Left ventricle myocardium inferior (tissue), 1 donor: ENCODE measurements around the gene USP34. TPM values are rescaled to one million over a fixed set of nuclear protein-coding genes. Genes with fewer than 3 reads are reported as not detected.

Source experiments
- DNase-seq: peaks from one replicate; pipeline ENCODE4 v3.0.0-alpha.2; 2020
- H3K27ac ChIP-seq: fragments of 200-600 bp; replicated peaks from 2 replicates; pipeline ENCODE4 v1.8.0; 2021
- H3K27me3 ChIP-seq: fragments of 200-600 bp; 2 replicates; pipeline ENCODE4 v1.8.0; 2021; ENCODE audit warnings: low read depth
- H3K36me3 ChIP-seq: fragments of 200-600 bp; 2 replicates; pipeline ENCODE4 v1.8.0; 2021
- H3K4me1 ChIP-seq: fragments of 200-600 bp; 2 replicates; pipeline ENCODE4 v1.8.0; 2021
- H3K4me3 ChIP-seq: fragments of 200-600 bp; 2 replicates; pipeline ENCODE4 v1.8.0; 2021; ENCODE audit warnings: mild to moderate bottlenecking, moderate library complexity
- H3K9me3 ChIP-seq: fragments of 200-600 bp; replicated peaks from 2 replicates; pipeline ENCODE4 v1.8.0; 2021
- CTCF ChIP-seq: fragments of 200-600 bp; IDR thresholded peaks from 2 replicates; pipeline ENCODE4 v1.8.0; 2021; ENCODE audit warnings: antibody characterized with exemption, mild to moderate bottlenecking, borderline replicate concordance
- intact Hi-C: fragments of 100-400 bp; cut with micrococcal nuclease; formaldehyde crosslinking; loops from one replicate; pipeline ENCODE4 v1.11.0; 2022
- total RNA-seq: library from RNA; stranded (reverse); fragmentation: NEBNext Ultra II Directional; extraction: Animal tissue kit (Norgen Biotek cat#: 25700); gene quantifications from one replicate; pipeline ENCODE4 v1.2.1, GENCODE V29; 2021
- donor health status: DM: no; HTN: yes; CAD: no; lungs with severe emphysema.

Gene USP34
- total RNA-seq, 1 donor from 2014 or later, result 50.0 TPM

DNA sequence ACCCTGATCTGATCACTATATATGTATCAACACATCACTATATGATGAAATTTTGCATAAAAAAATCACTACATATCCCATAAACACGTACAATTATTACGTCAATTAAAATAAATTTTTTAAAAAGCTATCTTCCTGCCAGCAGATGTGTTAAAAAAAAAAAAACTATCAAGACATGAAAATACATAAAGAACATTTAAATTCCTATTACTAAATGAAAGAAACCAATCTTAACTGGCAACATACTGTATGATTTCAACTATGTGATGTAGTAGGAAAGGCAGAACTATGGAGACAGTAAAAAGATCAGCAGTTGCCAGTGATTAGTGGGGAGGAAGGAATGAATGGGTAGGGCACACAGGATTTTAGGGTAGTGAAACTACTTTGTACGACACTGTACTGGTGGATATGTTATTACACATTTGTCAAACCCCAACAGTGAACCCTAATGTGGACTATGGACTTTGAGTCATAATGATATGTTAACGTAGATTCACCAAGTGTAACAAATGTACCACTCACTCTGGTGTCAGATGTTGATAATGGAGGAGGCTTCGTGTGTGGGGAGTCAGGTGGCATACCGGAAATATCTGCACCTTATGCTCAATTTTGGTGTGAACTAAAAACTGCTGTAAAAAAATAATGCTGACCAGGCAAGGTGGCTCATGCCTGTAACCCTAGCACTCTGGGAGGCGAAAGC, 27.4 kb downstream of the USP34 start:
- Histone ChIP-seq H3K9me3 (no peaks in the 10 kb centered on the region), H3K27me3 (no peaks in the 10 kb centered on the region), H3K36me3 (no peaks in the 10 kb centered on the region), H3K4me1 (peaks cover 75% of the 10 kb centered on the region), H3K4me3 (no peak overlapping the region), H3K27ac (no peak overlapping the region)
- DNase-seq, result no peak
- TF ChIP-seq CTCF, result no peak
- intact Hi-C loops, result no loop called here

- Histone ChIP-seq H3K4me1 (peaks cover 86% of the 10 kb centered on the region), H3K36me3 (no peaks in the 10 kb centered on the region), H3K27me3 (no peaks in the 10 kb centered on the region), H3K4me3 (peak overlapping the region; percentile 24), H3K27ac (peak overlapping the region; percentile 82), H3K9me3 (peaks cover 14% of the 10 kb centered on the region)
- TF ChIP-seq CTCF, result no peak
- peak; percentile 72 for DNase-seq
- intact Hi-C loops, result no loop called here
Observed at GRCh38 chr2:61439241-61440002, 31.5 kb downstream of the USP34 start.

DNA sequence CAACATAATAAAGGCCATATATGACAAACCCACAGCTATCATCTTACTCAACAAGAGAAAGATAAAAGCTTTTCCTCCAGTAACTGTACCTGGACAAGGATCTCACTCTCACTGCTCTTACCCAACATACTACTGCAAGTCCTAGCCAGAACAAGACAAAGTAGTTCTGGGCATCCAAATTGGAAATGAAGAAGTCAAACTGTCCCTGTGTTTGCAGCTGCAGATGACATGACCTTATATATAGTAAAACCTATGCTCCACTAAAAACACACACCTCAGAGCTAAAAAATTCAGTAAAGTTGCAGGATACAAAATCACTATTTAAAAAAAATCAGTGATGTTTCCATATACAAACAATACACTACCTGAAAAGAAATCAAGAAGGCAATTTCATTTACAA, 32.2 kb downstream of the USP34 start:
- H3K4me1 ChIP-seq, result peaks cover 86% of the 10 kb centered on the region
- H3K27me3 ChIP-seq, result no peaks in the 10 kb centered on the region
- no peaks in the 10 kb centered on the region for H3K36me3 ChIP-seq
- peak overlapping the region; percentile 82 for H3K27ac ChIP-seq
- DNase-seq, result no peak
- no peak overlapping the region for H3K4me3 ChIP-seq
- intact Hi-C loops, result no loop called here
- peaks cover 14% of the 10 kb centered on the region for H3K9me3 ChIP-seq
- TF ChIP-seq CTCF, result no peak

DNA sequence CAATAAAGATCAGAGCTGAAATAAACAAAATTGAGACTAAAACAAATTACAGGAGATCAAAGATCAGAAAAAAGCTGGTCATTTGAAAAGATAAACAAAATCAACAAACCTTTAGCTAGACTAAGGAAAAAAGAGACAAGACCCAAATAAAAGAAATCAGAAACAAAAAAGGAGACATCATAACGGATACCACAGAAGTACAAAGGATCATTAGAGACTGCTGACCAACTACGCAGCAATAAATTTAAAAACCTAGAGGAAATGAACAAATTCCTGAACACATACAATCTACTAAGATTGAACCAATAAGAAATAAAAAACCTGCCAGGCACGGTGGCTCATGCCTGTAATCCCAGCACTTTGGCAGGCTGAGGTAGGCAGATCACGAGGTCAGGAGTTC, 33.7 kb downstream of the USP34 start:
- no peak for DNase-seq
- Histone ChIP-seq H3K9me3 (peaks cover 14% of the 10 kb centered on the region), H3K4me3 (no peak overlapping the region), H3K36me3 (no peaks in the 10 kb centered on the region), H3K4me1 (peaks cover 85% of the 10 kb centered on the region), H3K27ac (no peak overlapping the region), H3K27me3 (no peaks in the 10 kb centered on the region)
- TF ChIP-seq CTCF, result no peak
- intact Hi-C loops, result no loop called here

- H3K27ac ChIP-seq, result peak overlapping the region; percentile 62
- peaks cover 74% of the 10 kb centered on the region for H3K4me1 ChIP-seq
- no peaks in the 10 kb centered on the region for H3K27me3 ChIP-seq
- intact Hi-C loops, result no loop called here
- TF ChIP-seq CTCF, result no peak
- no peaks in the 10 kb centered on the region for H3K36me3 ChIP-seq
- DNase-seq, result no peak
- peaks cover 14% of the 10 kb centered on the region for H3K9me3 ChIP-seq
- peak overlapping the region; percentile 13 for H3K4me3 ChIP-seq
Observed at GRCh38 chr2:61436092-61436491, 34.8 kb downstream of the USP34 start.
